CD14-positive monocyte (primary cell): ENCODE results near the gene DAPK1. TPM values are rescaled to one million over a fixed set of nuclear protein-coding genes. Genes with fewer than 3 reads are reported as not detected.
"Not testable (repeated sequence)": the region's sequence is repeated elsewhere in the genome, so short reads cannot be mapped to it uniquely, and the experiment has no call there.

Experiments
- DNase-seq, 3 donors: peaks; one replicate each; pipeline ENCODE4 v3.0.0-alpha.2; 2011 to 2022
- H2AFZ ChIP-seq: 2 replicates; pipeline ENCODE4 v1.6.0; 2012; ENCODE audit warnings: mild to moderate bottlenecking, low read depth, low read length, inconsistent platforms; ENCODE audit not compliant: insufficient read depth, poor library complexity, severe bottlenecking
- H3K27ac ChIP-seq, 2 donors: 1 replicate in 1 of 2; 2 replicates in 1 of 2; pipeline ENCODE4 v1.5.1; 2012 to 2013; ENCODE audit warnings: low read length in 2 of 2, control low read depth in 1 of 2, inconsistent platforms in 1 of 2, low read depth in 1 of 2, mild to moderate bottlenecking in 1 of 2
- H3K27me3 ChIP-seq, 2 donors: one replicate each; pipeline versions ENCODE4 v1.6.0 to v1.6.1; 2011 to 2013; ENCODE audit warnings: low read length in 2 of 2; ENCODE audit not compliant: control insufficient read depth in 2 of 2, insufficient read depth in 2 of 2
- H3K36me3 ChIP-seq, 2 donors: replicated peaks in 1 of 2; 1 replicate in 1 of 2; 2 replicates in 1 of 2; pipeline versions ENCODE4 v1.5.1 to v1.6.1; 2012 to 2013; ENCODE audit warnings: low read length in 2 of 2, control low read depth in 1 of 2, inconsistent platforms in 1 of 2, mild to moderate bottlenecking in 1 of 2; ENCODE audit not compliant: insufficient read depth in 2 of 2, control insufficient read depth in 1 of 2
- H3K4me1 ChIP-seq, 2 donors: 1 replicate in 1 of 2; 2 replicates in 1 of 2; pipeline versions ENCODE4 v1.5.1 to v1.6.1; 2012 to 2013; ENCODE audit warnings: low read length in 2 of 2, control low read depth in 1 of 2, inconsistent platforms in 1 of 2, mild to moderate bottlenecking in 1 of 2, moderate library complexity in 1 of 2; ENCODE audit not compliant: insufficient read depth in 2 of 2, control insufficient read depth in 1 of 2
- H3K4me2 ChIP-seq: replicated peaks from 2 replicates; pipeline ENCODE3; 2012; ENCODE audit warnings: low read length, moderate library complexity, mild to moderate bottlenecking; ENCODE audit not compliant: poor library complexity, severe bottlenecking; ENCODE audit errors: extremely low read depth
- H3K4me3 ChIP-seq, 3 experiments: fragments of 200-600 bp in 1 of 3; sonication (generic) in 1 of 3; replicated peaks in 1 of 3; 1 replicate in 2 of 3; 2 replicates in 1 of 3; pipeline ENCODE4 v1.5.1; 2011 to 2013; ENCODE audit warnings: low read length in 3 of 3, mild to moderate bottlenecking in 3 of 3, control low read depth in 2 of 3, low read depth in 2 of 3, inconsistent platforms in 1 of 3, moderate library complexity in 1 of 3
- H3K79me2 ChIP-seq: 2 replicates; pipeline ENCODE4 v1.6.0; 2012; ENCODE audit warnings: mild to moderate bottlenecking, control low read depth, inconsistent platforms, low read length, moderate library complexity; ENCODE audit not compliant: insufficient read depth
- H3K9ac ChIP-seq: 2 replicates; pipeline ENCODE4 v1.6.0; 2017; ENCODE audit warnings: low read length, mild to moderate bottlenecking; ENCODE audit not compliant: insufficient read depth, poor library complexity, severe bottlenecking
- H3K9me3 ChIP-seq, 2 donors: replicated peaks in 1 of 2; 1 replicate in 1 of 2; 2 replicates in 1 of 2; pipeline versions ENCODE4 v1.5.1 to v1.6.1; 2012 to 2013; ENCODE audit warnings: low read length in 2 of 2, control low read depth in 1 of 2; ENCODE audit not compliant: control insufficient read depth in 1 of 2, insufficient read depth in 1 of 2
- H4K20me1 ChIP-seq: 2 replicates; pipeline ENCODE4 v1.6.0; 2012; ENCODE audit warnings: mild to moderate bottlenecking, low read length, control low read depth, moderate library complexity; ENCODE audit not compliant: insufficient read depth
- H3K27ac Mint-ChIP-seq, 7 donors: one replicate each; pipeline ENCODE4 v1.8.0; 2020; ENCODE audit warnings: mild to moderate bottlenecking in 7 of 7, mixed read lengths in 7 of 7, moderate library complexity in 6 of 7, inconsistent platforms in 2 of 7
- H3K27me3 Mint-ChIP-seq, 3 donors: one replicate each; pipeline ENCODE4 v1.8.0; 2021 to 2022; ENCODE audit warnings: low read depth in 3 of 3, mild to moderate bottlenecking in 3 of 3, mixed read lengths in 3 of 3, moderate library complexity in 3 of 3, inconsistent platforms in 1 of 3
- H3K36me3 Mint-ChIP-seq, 2 donors: one replicate each; pipeline ENCODE4 v1.8.0; 2020; ENCODE audit warnings: mixed read lengths in 2 of 2, inconsistent platforms in 1 of 2, mild to moderate bottlenecking in 1 of 2
- H3K4me1 Mint-ChIP-seq: one replicate; pipeline ENCODE4 v1.8.0; 2020; ENCODE audit warnings: mild to moderate bottlenecking, mixed read lengths
- H3K4me3 Mint-ChIP-seq, 2 donors: one replicate each; pipeline ENCODE4 v1.8.0; 2020; ENCODE audit warnings: mild to moderate bottlenecking in 2 of 2, mixed read lengths in 2 of 2, moderate library complexity in 1 of 2
- H3K9me3 Mint-ChIP-seq, 7 donors: one replicate each; pipeline ENCODE4 v1.8.0; 2020 to 2022; ENCODE audit warnings: mixed read lengths in 7 of 7, mild to moderate bottlenecking in 6 of 7, moderate library complexity in 6 of 7, inconsistent platforms in 2 of 7
- CTCF ChIP-seq: fragments of 200-600 bp; IDR thresholded peaks from one replicate; pipeline ENCODE4 v1.8.0; 2022; ENCODE audit warnings: antibody characterized with exemption, mild to moderate bottlenecking
- WGBS: methylation state at CpG from one replicate; pipeline ENCODE4 v1.1.5; 2013; ENCODE audit warnings: missing lambda C conversion rate; ENCODE audit not compliant: insufficient coverage; 5-methylcytosine and 5-hydroxymethylcytosine counted together
- intact Hi-C, 2 donors: fragments of 100-400 bp; cut with micrococcal nuclease; formaldehyde crosslinking; loops; one replicate each; pipeline versions ENCODE4 v1.15.0 to v1.15.1; 2023
- polyA plus RNA-seq, 3 donors: library from polyadenylated mRNA; depleted of rRNA in 1 of 3; unstranded in 2 of 3; stranded (reverse) in 1 of 3; fragments of 300-500 nt in 2 of 3; fragments of >200 nt in 1 of 3; fragmentation: Illumina TruSeq in 2 of 3; gene quantifications; 1 replicate in 2 of 3; 2 replicates in 1 of 3; pipeline ENCODE4 v1.2.3, GENCODE V29; 2012 to 2021

The DAPK1 gene
- polyA plus RNA-seq, 3 donors, result 24.1 to 102 (median 44.4) TPM

GRCh38 chr9:87741891-87742290 is 244.2 kb downstream of the DAPK1 start:
- DNase-seq, result no peak
- Mint-ChIP-seq H3K27me3 (peaks cover 10 to 42% (median 23%) of the 10 kb centered on the region in 3 donors), H3K4me3 (peak overlapping the region in 1 of 2 donors; percentile 18), H3K36me3 (no peaks in the 10 kb centered on the region), H3K4me1 (peaks cover 9% of the 10 kb centered on the region), H3K9me3 (peaks cover 6 to 20% (median 16%) of the 10 kb centered on the region in 7 donors), H3K27ac (no peak overlapping the region)
- no peaks in the 10 kb centered on the region for H3K79me2 ChIP-seq
- 6% methylated on average over 2 of the region's 5 CpGs for WGBS
- H3K4me1 ChIP-seq, result no peaks in the 10 kb centered on the region
- peaks cover 6 to 21% of the 10 kb centered on the region in 2 donors for H3K27me3 ChIP-seq
- H3K4me2 ChIP-seq, result no peak overlapping the region
- H3K4me3 ChIP-seq, result no peak overlapping the region
- H3K36me3 ChIP-seq, result no peaks in the 10 kb centered on the region
- no peak overlapping the region for H3K27ac ChIP-seq
- H3K9ac ChIP-seq, result no peak overlapping the region
- no peak overlapping the region for H2AFZ ChIP-seq
- H4K20me1 ChIP-seq, result no peaks in the 10 kb centered on the region
- H3K9me3 ChIP-seq, result peaks cover 9 to 11% of the 10 kb centered on the region in 2 donors
- intact Hi-C loops, result no loop called here
- no peak for TF ChIP-seq CTCF

GRCh38 chr9:87742813-87743428 is 245.3 kb downstream of the DAPK1 start:
- Mint-ChIP-seq H3K27ac (peak overlapping the region in 1 of 7 donors; percentile 59), H3K9me3 (peaks cover 6 to 20% (median 16%) of the 10 kb centered on the region in 7 donors), H3K36me3 (no peaks in the 10 kb centered on the region), H3K4me1 (peaks cover 9% of the 10 kb centered on the region), H3K4me3 (no peak overlapping the region), H3K27me3 (peaks cover 12 to 44% (median 26%) of the 10 kb centered on the region in 3 donors)
- WGBS, result 64% methylated on average over 2 of the region's 3 CpGs
- Histone ChIP-seq H3K79me2 (no peaks in the 10 kb centered on the region), H4K20me1 (no peaks in the 10 kb centered on the region), H3K27ac (no peak overlapping the region), H3K4me2 (no peak overlapping the region), H3K27me3 (peaks cover 6 to 28% of the 10 kb centered on the region in 2 donors), H3K4me1 (no peaks in the 10 kb centered on the region), H3K9me3 (peaks cover 9 to 11% of the 10 kb centered on the region in 2 donors), H3K36me3 (no peaks in the 10 kb centered on the region), H3K4me3 (no peak overlapping the region), H2AFZ (no peak overlapping the region), H3K9ac (no peak overlapping the region)
- intact Hi-C loops, result no loop called here
- DNase-seq, result no peak
- TF ChIP-seq CTCF, result no peak

GRCh38 chr9:87744247-87744646 is 246.6 kb downstream of the DAPK1 start:
- H3K4me3 Mint-ChIP-seq, H3K9ac ChIP-seq, H3K4me2 ChIP-seq, H3K36me3 ChIP-seq, H3K27ac ChIP-seq, H2AFZ ChIP-seq, H4K20me1 ChIP-seq, H3K4me1 Mint-ChIP-seq, H3K36me3 Mint-ChIP-seq, H3K79me2 ChIP-seq, H3K4me3 ChIP-seq, DNase-seq, H3K27ac Mint-ChIP-seq, intact Hi-C loops, H3K4me1 ChIP-seq: not testable (repeated sequence)
- peaks cover 9 to 11% of the 10 kb centered on the region in 2 donors for H3K9me3 ChIP-seq
- Mint-ChIP-seq H3K9me3 (peaks cover 6 to 20% (median 16%) of the 10 kb centered on the region in 7 donors), H3K27me3 (peaks cover 12 to 50% (median 28%) of the 10 kb centered on the region in 3 donors)
- peaks cover 6 to 23% of the 10 kb centered on the region in 2 donors for H3K27me3 ChIP-seq
- no CpG with 5 or more reads among the region's 7 CpGs for WGBS
